ENCODE data around the gene PROS1.

DNA sequence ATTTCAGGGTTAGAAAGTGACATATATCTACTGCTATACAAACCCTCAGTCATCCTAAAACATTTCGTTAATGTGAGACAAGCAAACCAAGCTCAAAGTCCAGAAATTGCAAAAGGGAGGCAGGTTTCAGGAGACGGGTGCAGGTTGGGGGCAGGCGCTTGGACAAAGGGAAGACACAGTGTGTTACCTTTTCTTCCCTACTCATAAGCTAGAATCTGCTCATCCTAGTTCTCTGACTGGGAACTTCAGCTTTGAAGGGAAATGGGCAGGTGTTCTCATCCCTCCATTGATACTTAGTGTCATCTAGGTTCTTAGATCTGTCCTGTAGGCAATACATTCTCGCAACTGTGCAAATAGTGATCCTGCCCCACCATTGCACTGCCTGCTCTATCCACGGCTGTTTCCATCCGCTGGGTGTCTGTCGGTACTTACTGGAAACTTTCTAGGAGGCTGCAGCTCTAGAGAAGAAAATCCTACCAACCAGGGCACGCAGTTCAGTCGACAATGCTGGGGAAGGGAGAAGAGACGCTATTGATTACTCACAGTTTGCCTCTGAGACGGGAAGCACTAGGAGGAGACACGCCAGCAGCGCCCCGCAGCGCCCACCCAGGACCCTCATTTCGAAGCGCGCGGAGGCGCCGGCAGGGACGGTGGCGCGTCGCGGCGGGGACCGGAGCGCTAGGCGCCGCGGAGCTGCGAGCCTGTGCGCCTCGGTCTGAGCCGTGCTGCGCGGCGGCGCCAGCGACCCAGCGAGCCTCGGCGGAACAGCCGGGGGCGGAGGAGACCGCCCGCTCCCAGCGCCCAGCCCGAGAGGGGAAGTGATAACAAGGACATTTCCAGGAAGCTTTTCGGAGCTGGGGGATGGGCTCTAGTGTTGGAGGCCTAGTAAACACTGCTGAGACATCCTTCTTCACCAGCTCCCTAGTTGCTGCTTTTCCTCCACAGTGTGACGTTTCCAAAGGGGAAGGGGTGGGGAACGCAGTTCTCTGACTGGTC lies at the start of gene PROS1:
- TF ChIP-seq, protein P1, sequence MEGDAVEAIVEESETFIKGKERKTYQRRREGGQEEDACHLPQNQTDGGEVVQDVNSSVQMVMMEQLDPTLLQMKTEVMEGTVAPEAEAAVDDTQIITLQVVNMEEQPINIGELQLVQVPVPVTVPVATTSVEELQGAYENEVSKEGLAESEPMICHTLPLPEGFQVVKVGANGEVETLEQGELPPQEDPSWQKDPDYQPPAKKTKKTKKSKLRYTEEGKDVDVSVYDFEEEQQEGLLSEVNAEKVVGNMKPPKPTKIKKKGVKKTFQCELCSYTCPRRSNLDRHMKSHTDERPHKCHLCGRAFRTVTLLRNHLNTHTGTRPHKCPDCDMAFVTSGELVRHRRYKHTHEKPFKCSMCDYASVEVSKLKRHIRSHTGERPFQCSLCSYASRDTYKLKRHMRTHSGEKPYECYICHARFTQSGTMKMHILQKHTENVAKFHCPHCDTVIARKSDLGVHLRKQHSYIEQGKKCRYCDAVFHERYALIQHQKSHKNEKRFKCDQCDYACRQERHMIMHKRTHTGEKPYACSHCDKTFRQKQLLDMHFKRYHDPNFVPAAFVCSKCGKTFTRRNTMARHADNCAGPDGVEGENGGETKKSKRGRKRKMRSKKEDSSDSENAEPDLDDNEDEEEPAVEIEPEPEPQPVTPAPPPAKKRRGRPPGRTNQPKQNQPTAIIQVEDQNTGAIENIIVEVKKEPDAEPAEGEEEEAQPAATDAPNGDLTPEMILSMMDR (conservative IDR thresholded peaks at IDR 0.05; ENCODE audit: low read depth, low read length): peak; percentile 27; the same call in 1 of the 2 replicates
- no peak for TF ChIP-seq EZH2 (IDR thresholded peaks at IDR 0.05; ENCODE audit: borderline replicate concordance, low read depth, low read length, poor library complexity, severe bottlenecking)
